ENCODE measurements around the gene ALKAL2.

The ALKAL2 gene

DNA sequence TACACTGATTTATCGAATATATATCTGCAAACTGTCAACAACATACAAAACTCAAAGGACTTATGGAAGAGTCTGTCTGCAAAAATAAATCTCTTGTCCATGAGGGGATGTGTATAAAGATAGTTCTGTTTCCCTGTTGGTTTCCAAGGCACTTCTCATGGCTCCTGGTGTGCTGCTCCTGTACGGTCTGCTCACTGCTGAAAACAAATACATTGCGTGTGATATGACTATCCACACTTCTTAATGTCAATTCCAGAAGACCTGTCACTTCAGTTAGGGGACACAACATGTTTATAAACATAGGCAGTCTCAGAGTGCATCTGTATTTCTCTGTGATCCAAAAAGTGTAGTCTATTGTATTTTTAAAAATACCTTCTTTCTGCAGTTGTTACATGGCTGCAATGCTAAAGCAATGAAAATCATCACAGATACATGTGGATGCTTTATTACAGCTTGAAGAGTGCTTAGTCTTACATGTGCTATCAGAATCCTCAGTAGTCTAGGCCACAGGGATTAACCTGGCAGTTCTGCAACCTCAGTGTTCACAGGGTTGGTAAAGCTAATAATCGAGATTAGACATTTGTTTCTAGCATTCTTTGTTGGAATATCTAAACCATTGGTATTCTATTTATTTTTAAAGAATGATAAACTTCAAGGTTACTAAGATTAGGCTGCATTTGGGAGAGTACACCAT lies 7.8 kb downstream of the ALKAL2 start:
- H3K36me3 ChIP-seq (ENCODE audit: control insufficient read depth in 1 of 2, insufficient read depth in 2 of 2, low read length in 2 of 2) = peaks cover 35 to 49% of the 10 kb centered on the region in 2 donors
- no peak overlapping the region for H3K4me3 ChIP-seq (ENCODE audit: low read depth in 1 of 2, low read length in 2 of 2)
- no peaks in the 10 kb centered on the region for H3K9me3 ChIP-seq (ENCODE audit: control insufficient read depth in 1 of 2, low read length in 2 of 2)
- no peak overlapping the region for H3K27ac ChIP-seq (ENCODE audit: low read length)
- no peaks in the 10 kb centered on the region for H3K27me3 ChIP-seq (ENCODE audit: low read depth, low read length)
- H3K4me1 ChIP-seq (ENCODE audit: control insufficient read depth in 1 of 2, insufficient read depth in 2 of 2, low read length in 2 of 2) = no peaks in the 10 kb centered on the region

DNA sequence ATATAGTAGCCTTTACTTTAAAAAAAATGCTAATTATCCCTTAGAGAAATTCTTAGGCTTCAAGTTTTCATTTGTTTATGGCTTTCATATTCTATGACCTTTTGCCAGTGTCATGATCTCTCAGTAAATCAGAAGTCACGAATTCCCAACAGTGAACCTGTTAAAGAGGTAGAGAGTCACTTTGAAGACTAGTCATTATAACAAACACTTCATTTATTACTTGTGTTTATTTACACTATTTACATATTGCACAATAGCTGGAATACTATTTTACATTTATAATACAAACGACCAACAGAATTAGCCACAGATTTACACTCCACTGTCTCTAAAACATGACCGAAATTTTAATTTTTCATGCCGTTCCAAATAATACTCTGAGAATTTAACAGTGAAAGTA lies 8.5 kb downstream of the ALKAL2 start:
- H3K4me1 ChIP-seq (ENCODE audit: control insufficient read depth in 1 of 2, insufficient read depth in 2 of 2, low read length in 2 of 2) = no peaks in the 10 kb centered on the region
- no peak overlapping the region for H3K4me3 ChIP-seq (ENCODE audit: low read depth in 1 of 2, low read length in 2 of 2)
- H3K9me3 ChIP-seq (ENCODE audit: control insufficient read depth in 1 of 2, low read length in 2 of 2) = no peaks in the 10 kb centered on the region
- H3K27ac ChIP-seq (ENCODE audit: low read length) = no peak overlapping the region
- H3K27me3 ChIP-seq (ENCODE audit: low read depth, low read length) = no peaks in the 10 kb centered on the region
- H3K36me3 ChIP-seq (ENCODE audit: control insufficient read depth in 1 of 2, insufficient read depth in 2 of 2, low read length in 2 of 2) = peaks cover 35 to 53% of the 10 kb centered on the region in 2 donors

DNA sequence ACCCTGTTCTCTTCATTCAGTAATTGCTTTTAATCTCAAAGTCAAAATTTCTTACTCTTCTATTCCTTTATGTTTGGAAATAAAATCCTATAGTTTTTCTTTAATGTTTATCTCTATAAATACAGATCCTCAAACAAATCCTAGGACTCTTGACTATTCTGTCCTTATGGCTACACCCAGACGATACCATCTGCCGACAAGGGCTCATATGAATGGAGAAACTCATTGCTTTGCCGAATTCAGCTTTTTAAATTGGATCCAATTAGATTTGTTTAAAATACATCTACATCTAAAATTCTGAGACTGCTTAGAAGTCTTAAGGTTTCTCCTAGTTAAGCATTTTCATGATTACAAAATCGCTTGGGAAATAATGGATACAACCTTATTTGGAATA lies 9.0 kb downstream of the ALKAL2 start:
- Histone ChIP-seq H3K27me3 (ENCODE audit: low read depth, low read length) (no peaks in the 10 kb centered on the region), H3K4me3 (ENCODE audit: low read depth in 1 of 2, low read length in 2 of 2) (no peak overlapping the region), H3K4me1 (ENCODE audit: control insufficient read depth in 1 of 2, insufficient read depth in 2 of 2, low read length in 2 of 2) (no peaks in the 10 kb centered on the region), H3K9me3 (ENCODE audit: control insufficient read depth in 1 of 2, low read length in 2 of 2) (no peaks in the 10 kb centered on the region), H3K27ac (ENCODE audit: low read length) (no peak overlapping the region), H3K36me3 (ENCODE audit: control insufficient read depth in 1 of 2, insufficient read depth in 2 of 2, low read length in 2 of 2) (peaks cover 35 to 53% of the 10 kb centered on the region in 2 donors)

DNA sequence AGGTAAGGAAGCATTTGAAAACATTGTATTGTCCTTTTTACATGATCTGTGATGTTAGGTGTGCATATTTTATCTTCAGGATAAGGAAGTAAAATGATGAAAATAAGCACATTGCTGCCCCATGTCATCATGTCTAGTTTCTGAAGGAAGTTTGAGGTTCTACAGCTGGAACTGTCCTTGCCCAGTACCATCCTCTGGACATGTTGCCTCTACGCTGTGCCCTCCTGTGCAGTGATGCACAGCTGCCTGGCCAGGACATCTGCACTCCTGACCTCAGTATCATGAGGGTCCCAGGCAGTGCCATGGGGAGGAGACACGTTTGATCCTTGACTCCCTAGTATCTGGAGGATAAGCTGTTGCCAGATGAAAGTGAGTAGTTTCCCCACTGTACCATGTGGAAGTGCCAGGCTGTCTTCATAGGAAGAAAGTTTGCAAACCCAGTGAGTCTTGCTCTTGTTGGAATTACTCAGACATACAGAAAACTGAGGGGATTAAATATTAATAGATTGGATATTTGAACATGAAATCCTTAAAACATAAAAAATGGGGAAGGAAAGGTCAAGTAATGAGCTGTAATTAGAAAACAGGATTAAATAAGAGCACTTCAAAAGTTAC lies 9.5 kb downstream of the ALKAL2 start:
- Histone ChIP-seq H3K4me3 (ENCODE audit: low read depth in 1 of 2, low read length in 2 of 2) (no peak overlapping the region), H3K27me3 (ENCODE audit: low read depth, low read length) (no peaks in the 10 kb centered on the region), H3K9me3 (ENCODE audit: control insufficient read depth in 1 of 2, low read length in 2 of 2) (no peaks in the 10 kb centered on the region), H3K27ac (ENCODE audit: low read length) (no peak overlapping the region), H3K4me1 (ENCODE audit: control insufficient read depth in 1 of 2, insufficient read depth in 2 of 2, low read length in 2 of 2) (no peaks in the 10 kb centered on the region), H3K36me3 (ENCODE audit: control insufficient read depth in 1 of 2, insufficient read depth in 2 of 2, low read length in 2 of 2) (peaks cover 35 to 54% of the 10 kb centered on the region in 2 donors)

DNA sequence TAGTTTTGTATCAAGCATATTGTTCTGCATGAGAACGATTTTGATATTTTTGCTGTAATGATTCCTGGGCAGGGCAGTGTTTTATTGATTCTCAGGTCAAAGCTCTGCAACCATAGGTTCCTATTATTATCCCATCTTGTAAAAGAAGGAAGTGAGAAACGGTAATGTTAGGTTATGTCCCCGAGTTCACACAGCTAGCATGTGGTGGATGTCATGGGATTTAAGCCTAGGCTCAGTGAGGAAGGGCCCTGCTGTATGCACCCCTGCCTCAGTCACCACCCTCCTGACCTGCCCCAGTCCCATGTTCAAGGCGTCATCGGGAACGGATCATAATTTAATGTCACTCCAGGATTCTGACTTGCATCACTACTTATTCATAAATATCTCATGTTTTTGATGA lies 12.4 kb downstream of the ALKAL2 start:
- Histone ChIP-seq H3K36me3 (ENCODE audit: control insufficient read depth in 1 of 2, insufficient read depth in 2 of 2, low read length in 2 of 2) (peaks cover 36 to 44% of the 10 kb centered on the region in 2 donors), H3K9me3 (ENCODE audit: control insufficient read depth in 1 of 2, low read length in 2 of 2) (no peaks in the 10 kb centered on the region), H3K4me1 (ENCODE audit: control insufficient read depth in 1 of 2, insufficient read depth in 2 of 2, low read length in 2 of 2) (no peaks in the 10 kb centered on the region), H3K27me3 (ENCODE audit: low read depth, low read length) (no peaks in the 10 kb centered on the region), H3K27ac (ENCODE audit: low read length) (no peak overlapping the region), H3K4me3 (ENCODE audit: low read depth in 1 of 2, low read length in 2 of 2) (no peak overlapping the region)

DNA sequence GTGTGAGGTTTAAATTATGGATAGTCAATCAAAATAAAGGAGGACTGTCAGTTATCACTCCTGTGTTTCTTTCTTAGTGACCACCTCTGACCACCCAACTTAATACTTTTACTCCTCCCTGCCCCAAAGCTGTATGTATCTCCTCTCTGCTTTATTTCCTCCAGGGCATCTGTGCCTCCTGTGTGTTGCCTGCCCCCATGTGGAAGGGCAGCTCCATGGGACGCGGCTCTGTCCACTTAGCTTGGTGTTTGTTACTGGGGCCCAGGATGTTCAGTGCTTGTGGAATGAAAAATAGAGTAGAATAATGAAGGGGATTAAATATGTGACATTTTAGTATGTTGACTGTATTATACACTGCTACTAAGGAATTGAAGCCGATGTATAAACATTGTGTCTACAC lies 13.4 kb downstream of the ALKAL2 start:
- no peak overlapping the region for H3K27ac ChIP-seq (ENCODE audit: low read length)
- no peaks in the 10 kb centered on the region for H3K27me3 ChIP-seq (ENCODE audit: low read depth, low read length)
- H3K9me3 ChIP-seq (ENCODE audit: control insufficient read depth in 1 of 2, low read length in 2 of 2) = no peaks in the 10 kb centered on the region
- peaks cover 30 to 37% of the 10 kb centered on the region in 2 donors for H3K36me3 ChIP-seq (ENCODE audit: control insufficient read depth in 1 of 2, insufficient read depth in 2 of 2, low read length in 2 of 2)
- no peaks in the 10 kb centered on the region for H3K4me1 ChIP-seq (ENCODE audit: control insufficient read depth in 1 of 2, insufficient read depth in 2 of 2, low read length in 2 of 2)
- no peak overlapping the region for H3K4me3 ChIP-seq (ENCODE audit: low read depth in 1 of 2, low read length in 2 of 2)

DNA sequence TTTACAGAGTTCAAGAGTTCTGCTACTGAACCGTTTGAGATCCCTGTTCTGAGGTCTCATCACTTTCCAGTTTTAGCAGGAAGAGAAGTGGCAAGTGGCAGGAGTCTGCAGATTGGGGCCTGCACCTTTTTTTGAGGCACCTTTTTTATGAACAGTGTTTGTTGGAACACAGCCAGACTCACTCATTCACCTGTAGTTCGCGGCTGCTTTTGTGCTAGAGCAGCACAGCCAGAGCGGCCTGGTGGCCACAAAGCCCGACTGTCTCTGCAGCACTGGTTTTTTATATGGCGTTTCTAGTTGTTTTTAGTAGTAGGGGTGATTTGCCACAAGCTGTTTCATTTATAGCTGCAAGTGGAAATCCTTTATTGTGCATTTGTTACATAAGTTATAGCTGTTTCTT lies 14.6 kb downstream of the ALKAL2 start:
- Histone ChIP-seq H3K4me3 (ENCODE audit: low read depth in 1 of 2, low read length in 2 of 2) (no peak overlapping the region), H3K36me3 (ENCODE audit: control insufficient read depth in 1 of 2, insufficient read depth in 2 of 2, low read length in 2 of 2) (peaks cover 22 to 29% of the 10 kb centered on the region in 2 donors), H3K27me3 (ENCODE audit: low read depth, low read length) (no peaks in the 10 kb centered on the region), H3K9me3 (ENCODE audit: control insufficient read depth in 1 of 2, low read length in 2 of 2) (no peaks in the 10 kb centered on the region), H3K27ac (ENCODE audit: low read length) (no peak overlapping the region), H3K4me1 (ENCODE audit: control insufficient read depth in 1 of 2, insufficient read depth in 2 of 2, low read length in 2 of 2) (peaks cover 0 to 3% of the 10 kb centered on the region in 2 donors)

DNA sequence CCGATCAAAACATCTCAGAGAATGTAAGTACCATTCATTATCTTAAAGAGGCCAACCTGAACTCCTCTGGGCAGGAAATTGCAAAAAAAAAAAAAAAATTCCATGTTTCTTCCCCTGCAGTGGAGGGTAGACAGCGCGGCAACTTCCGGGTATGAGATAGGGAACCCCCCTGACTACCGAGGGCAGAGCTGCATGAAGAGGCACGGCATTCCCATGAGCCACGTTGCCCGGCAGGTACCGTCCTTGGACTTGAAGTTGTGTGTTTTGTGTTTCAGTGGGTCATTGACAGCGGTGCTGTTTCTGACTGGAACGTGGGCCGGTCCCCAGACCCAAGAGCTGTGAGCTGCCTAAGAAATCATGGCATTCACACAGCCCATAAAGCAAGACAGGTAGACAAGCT lies 16.0 kb downstream of the ALKAL2 start:
- H3K36me3 ChIP-seq (ENCODE audit: control insufficient read depth in 1 of 2, insufficient read depth in 2 of 2, low read length in 2 of 2) = peaks cover 12 to 18% of the 10 kb centered on the region in 2 donors
- no peaks in the 10 kb centered on the region for H3K9me3 ChIP-seq (ENCODE audit: control insufficient read depth in 1 of 2, low read length in 2 of 2)
- no peak overlapping the region for H3K4me3 ChIP-seq (ENCODE audit: low read depth in 1 of 2, low read length in 2 of 2)
- H3K4me1 ChIP-seq (ENCODE audit: control insufficient read depth in 1 of 2, insufficient read depth in 2 of 2, low read length in 2 of 2) = peaks cover 0 to 6% of the 10 kb centered on the region in 2 donors
- H3K27ac ChIP-seq (ENCODE audit: low read length) = no peak overlapping the region
- H3K27me3 ChIP-seq (ENCODE audit: low read depth, low read length) = no peaks in the 10 kb centered on the region

DNA sequence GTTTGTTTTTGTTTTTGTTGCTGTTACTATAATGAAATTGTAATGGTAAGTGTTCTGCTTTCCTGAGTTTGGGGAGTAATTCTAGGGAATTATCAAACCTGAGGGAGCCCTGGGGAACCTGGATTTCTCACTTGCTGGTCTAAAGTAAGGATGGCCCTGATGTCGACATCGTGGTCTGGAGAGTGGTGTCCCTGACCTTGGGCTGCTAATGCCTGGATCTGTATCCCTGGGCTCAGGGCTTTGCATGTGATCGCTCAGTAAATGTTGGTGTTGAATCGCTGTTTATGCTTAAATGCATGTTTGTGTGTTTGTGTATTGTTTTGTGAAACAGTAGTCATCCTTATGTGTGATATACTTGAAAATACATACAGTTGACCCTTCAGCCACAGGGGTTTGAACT lies 17.0 kb downstream of the ALKAL2 start:
- Histone ChIP-seq H3K4me1 (ENCODE audit: control insufficient read depth in 1 of 2, insufficient read depth in 2 of 2, low read length in 2 of 2) (peaks cover 0 to 13% of the 10 kb centered on the region in 2 donors), H3K27ac (ENCODE audit: low read length) (no peak overlapping the region), H3K27me3 (ENCODE audit: low read depth, low read length) (no peaks in the 10 kb centered on the region), H3K36me3 (ENCODE audit: control insufficient read depth in 1 of 2, insufficient read depth in 2 of 2, low read length in 2 of 2) (peaks cover 12 to 17% of the 10 kb centered on the region in 2 donors), H3K4me3 (ENCODE audit: low read depth in 1 of 2, low read length in 2 of 2) (no peak overlapping the region), H3K9me3 (ENCODE audit: control insufficient read depth in 1 of 2, low read length in 2 of 2) (no peaks in the 10 kb centered on the region)

DNA sequence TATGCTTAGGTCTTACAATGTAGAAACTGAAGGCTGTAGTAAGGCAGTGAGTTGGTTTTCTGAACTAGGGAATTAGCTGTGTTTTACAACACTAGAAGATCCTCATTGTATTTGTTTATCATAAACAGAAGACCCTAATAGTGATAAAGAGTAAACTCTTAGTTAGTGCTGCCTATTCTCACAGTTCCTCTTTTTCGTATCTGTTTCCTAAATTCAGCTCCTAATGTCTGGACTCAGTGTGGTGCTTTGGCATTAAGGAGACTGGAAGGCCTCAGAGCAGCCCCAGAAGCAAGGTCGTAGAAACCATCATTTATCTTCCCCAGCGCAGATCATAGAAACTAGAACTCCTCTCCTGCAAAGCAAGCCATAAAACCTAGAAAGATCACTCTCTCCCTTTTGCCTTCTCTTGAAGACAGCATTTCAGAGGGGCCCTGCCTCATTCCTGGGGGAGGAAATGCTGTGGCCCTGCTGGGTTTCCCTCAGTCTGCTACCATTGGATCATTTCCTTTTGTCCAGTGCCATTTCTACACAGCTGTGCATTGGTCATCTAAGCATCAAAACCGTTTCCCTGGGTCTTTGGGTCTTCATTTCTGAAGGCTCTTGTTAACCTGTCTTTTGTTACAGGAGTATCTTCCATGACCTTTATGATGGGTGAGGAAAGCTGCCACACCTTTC lies 18.4 kb downstream of the ALKAL2 start:
- peaks cover 0 to 21% of the 10 kb centered on the region in 2 donors for H3K4me1 ChIP-seq (ENCODE audit: control insufficient read depth in 1 of 2, insufficient read depth in 2 of 2, low read length in 2 of 2)
- H3K4me3 ChIP-seq (ENCODE audit: low read depth in 1 of 2, low read length in 2 of 2) = no peak overlapping the region
- H3K27me3 ChIP-seq (ENCODE audit: low read depth, low read length) = no peaks in the 10 kb centered on the region
- peaks cover 10 to 12% of the 10 kb centered on the region in 2 donors for H3K36me3 ChIP-seq (ENCODE audit: control insufficient read depth in 1 of 2, insufficient read depth in 2 of 2, low read length in 2 of 2)
- H3K9me3 ChIP-seq (ENCODE audit: control insufficient read depth in 1 of 2, low read length in 2 of 2) = no peaks in the 10 kb centered on the region
- no peak overlapping the region for H3K27ac ChIP-seq (ENCODE audit: low read length)

DNA sequence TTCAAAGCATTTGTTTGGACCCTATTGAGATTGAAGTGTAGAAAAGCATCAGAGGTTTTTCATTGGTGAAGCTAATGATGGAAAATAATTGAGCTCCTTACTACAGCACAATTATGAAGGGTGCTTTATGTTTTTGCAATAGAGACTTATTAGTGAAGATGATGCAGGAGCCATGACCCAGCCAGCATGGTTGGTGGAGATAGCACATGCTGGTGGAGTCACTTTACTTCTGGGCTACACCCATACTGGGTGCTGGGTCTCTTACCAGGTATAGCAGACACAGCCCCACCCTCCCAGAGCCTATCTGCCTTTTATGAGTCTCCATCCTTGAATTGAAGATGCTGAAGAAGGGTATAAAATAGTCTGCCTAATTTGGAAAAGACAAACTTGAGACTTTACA lies 19.6 kb downstream of the ALKAL2 start:
- Histone ChIP-seq H3K4me1 (ENCODE audit: control insufficient read depth in 1 of 2, insufficient read depth in 2 of 2, low read length in 2 of 2) (peaks cover 0 to 21% of the 10 kb centered on the region in 2 donors), H3K27me3 (ENCODE audit: low read depth, low read length) (no peaks in the 10 kb centered on the region), H3K9me3 (ENCODE audit: control insufficient read depth in 1 of 2, low read length in 2 of 2) (no peaks in the 10 kb centered on the region), H3K36me3 (ENCODE audit: control insufficient read depth in 1 of 2, insufficient read depth in 2 of 2, low read length in 2 of 2) (peaks cover 6 to 12% of the 10 kb centered on the region in 2 donors), H3K4me3 (ENCODE audit: low read depth in 1 of 2, low read length in 2 of 2) (no peak overlapping the region), H3K27ac (ENCODE audit: low read length) (no peak overlapping the region)

Measured in muscle layer of duodenum (tissue), 2 donors.